ENCODE data around the gene IL11.
"Not testable (repeated sequence)": the region's sequence is repeated elsewhere in the genome, so short reads cannot be mapped to it uniquely, and the experiment has no call there.

The IL11 gene

DNA sequence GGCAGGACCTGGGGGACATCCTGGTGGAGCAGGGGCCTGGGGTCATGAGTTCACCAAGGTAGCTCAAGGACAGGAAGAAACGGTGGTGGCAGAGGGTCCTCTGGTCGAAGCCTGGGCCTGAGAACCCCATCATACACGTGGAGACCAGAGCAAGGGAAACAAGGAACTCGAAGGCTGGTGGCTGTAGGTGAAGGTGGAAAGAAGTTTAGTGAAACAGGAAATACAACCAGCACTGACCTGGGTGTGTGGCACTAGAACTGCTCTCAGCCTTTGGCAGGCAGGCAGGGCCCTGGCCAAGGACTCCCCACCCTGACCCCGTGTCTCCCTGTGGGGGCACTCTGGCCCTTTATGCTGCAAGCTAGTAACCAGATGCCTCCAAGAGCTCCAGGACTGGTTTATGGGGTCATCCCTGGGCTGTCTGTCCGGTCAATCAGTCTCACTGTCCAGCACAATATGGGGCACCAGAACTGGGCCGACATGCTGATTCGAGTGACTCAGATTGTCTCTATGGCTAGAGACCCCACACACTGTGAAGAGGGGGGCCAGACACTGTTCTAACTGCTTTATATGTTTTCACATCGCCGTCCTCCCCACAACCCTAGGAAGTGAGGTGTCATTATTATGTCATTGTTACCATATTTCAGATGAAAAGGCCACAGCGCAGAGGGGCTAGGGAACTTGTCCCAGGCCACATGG is 19.5 kb downstream of the IL11 start:
- no peak for DNase-seq (ENCODE audit: low spot score)

DNA sequence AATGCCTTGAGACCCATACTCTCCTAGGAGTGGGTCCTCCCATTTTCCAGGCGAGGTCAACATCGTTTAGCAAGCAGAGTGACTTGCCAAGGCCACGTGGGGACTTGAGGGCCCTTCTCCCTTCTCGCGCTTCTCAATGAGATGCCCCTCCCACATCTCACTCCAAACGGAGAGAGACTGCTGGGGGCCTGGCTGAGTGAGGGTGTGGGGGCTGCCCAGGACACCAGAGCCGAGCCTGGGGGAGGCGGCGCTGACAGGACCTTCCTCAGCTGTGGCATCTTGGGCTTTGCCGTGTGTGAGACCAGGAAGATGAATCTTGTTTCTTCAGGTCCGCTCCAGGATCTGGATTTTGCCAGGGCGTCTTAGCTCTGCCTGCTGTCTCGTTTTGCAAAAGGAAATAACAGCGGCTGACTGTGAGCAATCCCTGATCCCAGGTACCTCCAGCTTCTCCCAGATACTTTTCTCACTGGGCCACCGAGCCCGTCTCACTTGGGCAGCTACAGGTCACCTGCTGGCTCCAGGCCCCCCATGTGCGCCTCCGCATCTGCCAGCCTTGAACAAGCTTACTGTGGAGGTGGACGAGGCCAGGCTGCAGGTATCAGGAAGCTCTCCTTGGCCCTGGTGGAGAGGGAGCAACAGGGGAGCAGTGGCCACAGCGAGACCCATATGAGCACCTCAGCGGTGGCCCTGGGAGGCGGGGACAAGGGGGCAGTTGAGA is 21.8 kb downstream of the IL11 start:
- DNase-seq (ENCODE audit: low spot score), result no peak

DNA sequence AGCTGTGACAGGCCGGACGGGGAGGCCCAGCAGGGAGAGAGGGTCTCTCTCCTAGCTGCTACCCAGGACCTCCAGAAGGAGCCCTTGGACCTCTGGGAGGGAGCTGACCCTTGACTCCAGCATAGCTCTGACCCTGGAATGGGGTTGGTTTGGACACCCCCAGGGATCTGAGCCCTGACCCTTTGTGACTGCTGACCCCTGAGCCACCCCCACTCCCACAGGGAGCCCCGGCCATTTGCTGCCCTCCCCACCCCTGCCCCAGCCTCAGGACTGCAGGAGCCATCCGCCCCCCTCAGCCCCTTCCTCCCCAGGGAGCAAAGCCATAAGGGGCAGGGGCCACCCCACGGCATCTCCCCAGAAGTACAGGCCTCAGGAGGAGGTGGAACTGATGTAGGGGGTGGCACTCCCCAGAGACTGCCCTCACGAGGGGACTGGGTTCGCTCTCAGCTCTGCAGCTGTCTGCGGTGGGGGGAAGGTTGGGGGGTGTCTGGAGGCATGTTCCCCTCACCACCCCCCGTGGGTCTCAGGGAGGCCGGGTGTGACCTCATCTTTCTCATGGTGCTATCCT is 22.7 kb downstream of the IL11 start:
- no peak for DNase-seq (ENCODE audit: low spot score)

DNA sequence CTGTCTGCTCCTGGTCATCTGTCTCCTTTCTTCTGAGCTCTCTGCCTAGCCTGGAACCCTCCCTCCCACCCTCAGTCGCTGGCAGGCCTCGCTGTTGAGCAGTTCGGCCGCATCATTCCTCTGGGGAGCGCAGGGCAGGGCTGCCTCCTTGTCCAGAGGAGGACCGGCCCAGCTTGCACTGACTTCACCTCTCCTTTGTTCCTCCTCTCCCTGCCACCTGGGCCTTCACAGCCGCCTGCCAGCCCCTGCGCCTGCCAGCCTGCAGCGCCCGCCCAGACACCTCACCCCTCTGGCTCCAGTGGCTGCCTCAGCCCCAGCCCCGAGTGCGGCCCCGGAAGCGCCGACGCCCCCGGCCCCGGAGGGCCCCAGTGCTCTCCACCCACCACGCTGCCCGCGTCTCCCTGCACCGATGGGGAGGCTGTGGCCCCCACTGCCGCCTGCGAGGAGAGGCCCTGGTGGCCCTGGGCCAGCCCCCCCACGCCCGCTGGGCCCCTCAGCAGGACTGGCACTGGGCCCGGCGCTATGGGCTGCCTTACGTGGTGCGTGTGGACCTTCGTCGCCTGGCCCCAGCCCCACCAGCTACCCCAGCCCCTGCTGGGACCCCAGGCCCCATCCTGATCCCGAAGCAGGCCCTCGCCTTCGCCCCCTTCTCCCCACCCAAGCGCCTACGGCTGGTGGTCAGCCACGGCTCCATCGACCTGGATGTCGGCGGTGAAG is 23.4 kb downstream of the IL11 start:
- DNase-seq (ENCODE audit: low spot score), result no peak

DNA sequence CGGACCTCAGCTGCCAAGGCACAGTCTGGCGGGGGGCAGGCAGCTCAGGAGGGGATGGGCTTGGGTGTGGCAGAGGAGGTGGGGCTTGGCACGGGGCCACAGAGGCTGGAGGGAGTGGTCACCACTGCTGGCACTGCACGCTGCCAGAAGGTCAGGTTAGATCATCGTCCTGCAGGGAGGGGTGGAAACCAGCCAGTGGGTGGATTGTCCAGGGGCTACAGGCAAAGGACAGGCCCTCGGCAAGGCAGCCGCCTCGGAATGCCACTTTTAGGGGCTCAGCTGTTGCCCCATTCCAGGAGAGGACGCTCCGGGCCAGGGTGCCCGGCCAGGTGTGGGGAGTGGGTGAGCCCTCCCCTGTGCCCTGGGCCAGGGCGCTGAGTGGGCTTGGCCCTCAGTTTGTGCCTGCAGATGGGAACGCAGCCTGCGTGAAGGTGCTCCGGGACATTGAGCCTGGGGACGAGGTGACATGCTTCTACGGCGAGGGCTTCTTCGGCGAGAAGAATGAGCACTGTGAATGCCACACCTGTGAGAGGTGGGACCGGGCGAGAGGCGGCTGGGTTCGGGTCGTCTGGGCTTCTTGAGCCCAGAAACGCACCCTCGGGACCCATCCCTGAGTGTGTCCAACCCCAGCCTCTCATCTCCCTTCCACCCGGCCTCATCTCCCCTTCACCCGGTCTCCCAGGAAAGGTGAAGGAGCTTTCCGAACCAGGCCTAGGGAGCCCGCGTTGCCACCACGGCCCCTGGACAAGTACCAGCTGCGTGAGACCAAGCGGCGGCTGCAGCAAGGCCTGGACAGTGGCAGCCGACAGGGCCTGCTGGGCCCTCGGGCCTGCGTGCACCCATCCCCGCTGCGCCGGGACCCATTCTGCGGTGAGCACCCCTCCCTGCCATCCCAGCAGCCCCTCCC is 24.2 kb downstream of the IL11 start:
- no peak for DNase-seq (ENCODE audit: low spot score)

DNA sequence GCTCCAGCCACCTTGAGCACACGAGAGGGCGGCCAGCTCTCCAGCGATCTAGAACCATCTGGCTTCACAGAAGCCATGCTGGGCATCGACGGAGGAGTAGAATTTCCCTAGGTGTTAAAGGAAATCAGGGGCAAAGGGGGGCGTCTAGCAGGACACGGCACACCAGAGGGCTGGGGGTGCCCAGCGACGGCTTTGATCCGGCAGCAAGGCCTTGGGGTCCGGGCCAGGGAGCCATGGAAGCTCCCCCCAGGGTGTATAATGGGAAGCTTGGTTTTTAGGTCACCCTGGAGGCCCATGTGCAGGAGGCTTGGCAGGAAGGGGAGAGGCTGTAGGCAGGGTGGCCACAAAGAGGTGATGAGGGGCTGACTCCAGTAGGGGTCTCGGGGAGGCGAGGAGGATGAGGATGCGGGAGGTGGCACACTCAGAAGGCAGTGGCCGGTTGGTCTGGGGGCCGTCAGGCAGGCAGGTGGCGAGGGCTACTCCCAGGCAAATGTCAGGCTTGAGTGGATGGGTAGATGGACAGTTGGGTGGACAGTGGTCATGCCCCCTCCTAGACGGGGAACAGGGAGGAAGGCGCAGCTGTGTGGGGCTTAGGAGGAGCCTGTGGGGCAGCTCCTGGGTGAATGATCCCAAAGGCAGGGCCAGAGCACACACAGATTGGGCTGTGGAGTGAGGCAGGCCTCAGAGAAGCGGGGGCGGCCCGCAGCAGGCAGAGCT is 25.0 kb downstream of the IL11 start:
- no peak for DNase-seq (ENCODE audit: low spot score)

DNA sequence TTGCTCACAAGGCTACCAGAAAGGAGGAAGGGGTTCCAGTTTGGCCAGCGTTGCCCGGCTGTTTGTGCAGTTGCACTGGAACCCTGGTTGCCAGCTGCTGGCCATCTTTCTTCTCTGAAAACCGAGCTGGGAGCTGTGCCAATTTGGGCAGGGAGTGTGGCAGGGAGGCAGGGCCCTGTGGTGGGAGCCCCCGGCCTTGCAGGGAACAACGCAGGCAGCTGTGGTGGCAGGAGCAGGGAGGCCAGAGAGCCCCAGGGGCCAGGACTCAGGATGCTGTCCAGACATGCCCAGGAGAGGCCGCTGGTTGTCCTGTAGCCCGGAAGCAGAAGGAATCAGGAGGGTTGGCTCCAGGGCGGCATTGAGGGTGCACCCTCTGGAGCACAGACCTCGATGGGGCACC is 25.8 kb downstream of the IL11 start:
- no peak for DNase-seq (ENCODE audit: low spot score)

DNA sequence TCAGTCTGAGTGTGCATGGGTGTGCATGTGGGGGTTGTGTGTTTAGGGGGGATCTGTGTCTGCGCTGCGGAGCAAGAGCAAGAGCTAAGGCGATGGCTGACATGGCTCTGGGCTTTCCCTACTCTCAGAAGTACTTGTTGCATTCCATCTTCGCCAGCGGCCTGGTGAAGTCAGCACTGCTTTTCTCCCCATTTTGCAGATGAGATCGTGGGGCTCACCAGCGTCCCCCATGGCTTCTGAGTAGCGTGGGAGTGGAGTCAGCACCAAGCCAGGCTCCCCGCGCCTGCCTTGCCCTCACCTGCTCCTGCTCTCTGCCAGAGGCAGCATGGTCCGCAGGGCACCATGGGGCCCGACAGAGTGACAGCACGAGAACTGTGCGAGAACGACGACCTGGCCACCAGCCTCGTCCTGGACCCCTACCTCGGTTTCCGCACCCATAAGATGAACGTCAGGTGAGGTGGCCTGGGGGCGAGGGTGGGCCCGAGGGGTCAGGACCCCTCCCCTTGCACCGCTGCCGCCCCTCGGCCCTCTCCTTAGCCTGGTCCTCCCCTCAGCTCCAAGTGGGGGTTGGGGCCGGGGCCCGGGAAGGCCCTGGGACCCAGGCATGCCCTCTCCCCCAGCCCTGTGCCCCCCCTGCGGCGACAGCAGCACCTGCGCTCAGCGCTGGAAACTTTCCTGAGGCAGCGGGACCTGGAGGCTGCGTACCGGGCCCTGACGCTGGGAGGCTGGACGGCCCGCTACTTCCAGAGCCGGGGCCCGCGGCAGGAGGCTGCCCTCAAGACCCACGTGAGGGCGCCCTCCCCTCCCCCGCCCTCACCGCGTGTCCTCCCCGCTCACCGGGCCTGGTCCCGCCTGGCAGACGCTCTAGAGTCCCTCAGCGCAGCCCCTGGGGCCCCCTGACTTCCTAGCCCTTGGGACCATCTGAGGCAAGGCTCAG is 28.4 kb downstream of the IL11 start:
- DNase-seq (ENCODE audit: low spot score), result no peak

DNA sequence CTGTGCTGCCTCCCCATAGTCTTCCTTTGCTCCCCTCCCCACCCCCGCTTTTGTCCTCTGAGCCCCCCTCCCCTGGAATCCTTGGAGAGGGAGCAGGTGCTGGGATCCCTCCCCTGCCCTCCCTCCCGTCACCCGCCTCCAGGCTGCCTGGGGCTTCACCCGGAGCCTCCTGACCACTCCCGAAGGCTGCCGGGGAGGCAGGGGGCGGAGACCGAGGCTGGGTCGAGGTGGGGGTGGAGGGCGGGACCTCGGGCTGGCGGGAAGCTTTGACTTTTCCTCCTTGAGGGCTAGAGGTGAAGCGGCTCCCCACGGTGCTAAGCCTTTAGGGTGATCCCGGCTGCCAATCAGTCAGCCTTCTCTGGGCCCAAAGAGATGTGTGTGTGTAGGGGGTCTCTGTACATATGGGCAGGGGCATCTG is 29.1 kb downstream of the IL11 start:
- peak; percentile 91 for DNase-seq (ENCODE audit: low spot score)

DNA sequence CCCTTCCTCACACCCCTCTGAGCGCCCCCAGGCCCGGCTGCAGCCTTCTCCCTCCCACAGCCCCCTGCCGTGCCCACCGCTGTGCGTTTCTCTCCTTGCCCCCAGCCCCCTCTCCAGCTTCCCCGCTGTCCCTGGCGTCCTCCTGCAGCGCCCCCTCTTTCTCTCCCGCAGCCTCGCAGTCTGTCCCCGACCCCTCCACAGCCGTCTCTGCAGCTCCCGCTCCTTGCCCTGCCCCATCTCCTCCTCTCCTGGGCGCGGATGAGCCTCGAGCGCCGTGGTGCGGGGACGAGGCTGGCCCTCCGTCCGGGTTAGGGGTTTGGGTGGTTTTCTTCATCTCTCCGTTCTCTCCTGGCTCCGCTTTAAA is 29.5 kb downstream of the IL11 start:
- DNase-seq (ENCODE audit: low spot score), result peak; percentile 69

DNA sequence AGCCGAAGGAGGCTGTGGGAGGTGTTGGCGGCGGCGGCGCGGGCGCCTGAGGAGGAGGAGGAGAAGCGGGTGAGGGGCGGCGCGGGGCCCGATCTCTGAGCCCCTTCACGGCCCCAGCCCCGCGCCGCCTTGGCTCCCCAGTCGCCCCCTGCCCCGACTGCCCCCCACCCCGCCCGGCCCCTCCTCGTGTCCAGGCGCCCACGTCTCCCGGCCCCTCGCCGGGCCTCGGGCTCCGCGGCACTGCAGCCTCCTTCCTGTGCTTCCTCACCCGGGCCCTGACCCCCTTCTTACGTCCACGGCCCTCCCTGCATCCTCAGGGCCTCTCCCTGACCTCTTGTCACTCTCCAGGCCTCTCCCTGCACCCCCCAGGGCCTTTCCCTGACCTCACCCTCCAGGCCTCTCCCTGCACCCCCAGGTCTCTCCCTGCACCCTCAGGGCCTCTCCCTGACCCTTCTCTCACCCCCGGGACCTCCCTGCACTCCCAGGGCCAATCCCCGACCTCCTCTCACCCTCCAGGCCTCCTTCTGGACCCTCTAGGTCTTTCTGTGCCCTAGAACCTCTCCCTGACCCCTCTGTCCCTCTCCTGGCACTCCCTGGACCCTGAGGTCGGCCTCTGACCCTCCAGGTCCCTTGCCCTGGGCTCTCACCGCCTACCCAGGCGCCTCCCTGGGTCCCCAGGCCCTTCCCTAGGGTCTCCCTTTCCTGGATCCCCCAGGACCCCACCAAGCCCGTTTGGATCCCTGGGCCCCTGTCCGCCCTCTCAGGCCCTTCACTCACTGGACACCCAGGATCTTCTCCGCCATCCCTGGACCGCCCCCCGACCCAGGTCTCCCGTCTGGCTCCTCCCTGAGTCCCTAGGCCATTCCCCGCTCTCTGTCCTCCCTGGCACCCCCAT is 30.1 kb downstream of the IL11 start:
- no peak for DNase-seq (ENCODE audit: low spot score)

DNA sequence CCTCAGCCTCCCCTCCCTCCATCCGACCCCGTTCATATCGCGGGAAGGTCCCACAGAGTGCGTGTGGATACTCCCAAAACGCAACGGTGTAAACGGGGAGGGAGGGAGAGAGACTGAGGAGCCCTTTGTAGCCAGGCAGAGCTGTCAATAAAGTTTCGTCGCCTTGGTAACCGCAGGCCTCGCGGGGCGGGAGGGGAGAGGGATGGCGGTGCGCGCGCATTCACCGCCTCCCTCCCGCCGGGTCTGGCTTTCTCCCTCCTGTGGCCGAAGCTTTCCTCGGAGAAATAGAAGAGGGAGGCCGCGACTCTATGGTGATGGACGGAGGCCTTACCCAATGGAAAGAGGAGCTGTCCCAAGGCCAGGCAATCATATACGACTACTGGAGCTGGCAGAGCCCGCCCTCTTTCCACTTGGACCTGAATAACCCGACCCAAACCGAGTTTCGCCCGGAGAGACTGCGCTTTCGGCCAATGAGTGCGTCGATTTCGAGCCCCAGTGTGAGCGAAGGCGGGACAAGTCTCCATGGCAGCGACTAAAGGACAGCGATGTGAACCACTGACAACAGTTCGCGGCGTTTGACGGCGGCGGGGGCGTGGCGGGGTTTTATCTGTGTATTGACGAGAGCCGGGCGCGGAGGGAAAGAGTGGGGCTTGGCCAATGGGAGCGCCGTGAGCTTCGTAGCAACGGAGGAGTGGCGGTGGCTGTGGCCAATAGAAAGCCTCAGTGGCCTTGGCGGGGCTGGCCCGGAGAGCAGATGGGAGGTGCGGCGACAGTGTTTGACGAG is 31.0 kb downstream of the IL11 start, which contains the start of gene KMT5C:
TSS of gene KMT5C (plus strand) at position 772 of the 784 bp plus-strand sequence. CDS start 2,061 bp downstream, outside the sequence.
- peak; percentile 98 for DNase-seq (ENCODE audit: low spot score)

DNA sequence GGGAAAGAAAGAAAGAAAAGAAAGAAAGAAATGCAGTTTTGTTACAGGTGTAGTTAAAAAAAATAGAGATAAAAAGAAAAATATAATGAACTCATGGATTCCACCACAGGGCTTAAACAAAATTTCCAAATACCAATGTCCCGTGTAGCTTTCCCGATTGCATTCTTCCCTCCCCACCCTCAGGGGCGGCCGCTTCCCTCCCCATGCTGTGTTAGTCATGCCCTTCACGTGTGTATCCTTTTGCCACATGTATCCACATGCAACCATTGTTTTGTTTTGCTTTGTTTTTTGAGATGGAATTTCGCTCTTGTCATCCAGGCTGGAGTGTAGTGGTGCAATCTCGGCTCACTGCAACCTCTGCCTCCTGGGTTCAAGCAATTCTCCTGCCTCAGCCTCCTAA is 34.2 kb downstream of the IL11 start:
- DNase-seq (ENCODE audit: low spot score), result no peak

DNA sequence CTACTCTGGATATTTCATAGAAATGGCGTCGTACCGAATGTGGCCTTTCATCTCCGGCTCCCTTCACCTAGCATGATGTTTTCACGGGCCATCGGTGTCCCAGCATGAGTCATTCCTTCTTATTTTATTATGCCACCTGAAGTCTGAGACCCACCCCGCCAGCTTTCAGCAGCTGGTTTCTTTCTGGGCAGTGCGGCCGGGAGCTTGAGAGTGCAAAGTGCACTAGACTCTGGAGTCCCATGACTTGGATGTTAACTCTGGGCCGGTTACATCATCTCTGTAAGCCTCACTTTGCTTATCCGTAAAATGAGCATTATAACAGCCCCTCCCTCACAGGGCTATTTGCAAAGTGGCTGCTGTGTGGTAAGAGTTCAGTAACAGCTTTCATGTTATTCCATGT is 36.4 kb downstream of the IL11 start:
- no peak for DNase-seq (ENCODE audit: low spot score)

DNA sequence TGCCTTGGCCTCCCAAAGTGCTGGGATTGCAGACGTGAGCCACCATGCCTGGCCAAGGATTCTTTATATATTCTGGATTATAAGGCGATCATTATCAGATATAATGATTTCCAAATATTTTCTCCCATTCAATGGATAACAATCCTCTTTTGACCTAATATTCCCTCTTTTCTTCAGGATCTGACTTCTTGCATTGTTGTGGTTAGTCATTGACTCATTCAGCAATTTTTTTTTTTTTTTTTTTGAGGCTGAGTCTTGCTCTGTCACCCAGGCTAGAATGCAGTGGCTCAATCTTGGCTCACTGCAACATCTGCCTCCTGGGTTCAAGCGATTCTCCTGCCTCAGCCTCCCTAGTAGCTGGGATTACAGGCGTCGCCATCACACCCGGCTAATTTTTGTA is 40.5 kb downstream of the IL11 start:
- DNase-seq (ENCODE audit: low spot score), result not testable (repeated sequence)

DNA sequence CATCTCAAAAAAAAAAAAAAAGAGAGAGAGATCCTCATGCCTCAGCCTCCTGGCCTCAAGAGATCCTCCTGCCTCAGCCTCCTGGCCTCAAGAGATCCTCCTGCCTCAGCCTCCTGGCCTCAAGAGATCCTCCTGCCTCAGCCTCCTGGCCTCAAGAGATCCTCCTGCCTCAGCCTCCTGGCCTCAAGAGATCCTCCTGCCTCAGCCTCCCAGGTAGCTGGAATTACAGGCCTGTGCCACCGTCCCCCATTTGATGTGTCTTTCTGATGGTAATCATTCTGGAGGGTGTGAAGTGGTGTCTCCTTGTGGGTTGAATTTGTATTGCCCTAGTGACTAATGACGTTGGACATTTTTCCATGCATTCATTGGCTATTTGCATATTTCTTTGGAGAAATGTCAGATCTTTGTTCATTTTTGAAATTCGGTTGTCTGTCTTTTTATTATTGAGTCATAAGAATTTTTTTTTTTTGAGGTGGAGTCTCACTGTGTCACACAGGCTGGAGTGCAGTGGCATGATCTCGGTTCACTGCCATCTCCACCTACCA is 41.4 kb downstream of the IL11 start:
- DNase-seq (ENCODE audit: low spot score), result not testable (repeated sequence)

DNA sequence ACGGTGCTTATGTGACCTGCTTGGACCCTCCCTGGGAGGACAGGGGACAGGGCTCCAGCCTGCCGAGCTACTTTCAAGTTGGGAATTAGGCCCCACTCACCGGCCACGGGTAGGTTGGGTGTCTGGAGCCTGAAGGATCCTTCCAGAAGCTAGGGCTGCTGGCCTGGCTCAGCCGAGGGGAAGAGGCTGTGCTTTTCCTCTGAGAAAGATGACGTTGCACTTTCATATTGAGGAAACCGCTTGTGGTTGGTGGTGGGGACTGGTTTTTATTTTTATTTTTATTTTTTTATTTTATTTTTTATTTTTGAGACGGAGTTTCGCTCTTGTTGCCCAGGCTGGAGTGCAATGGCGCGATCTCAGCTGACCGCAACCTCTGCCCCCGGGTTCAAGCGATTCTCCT is 45.1 kb downstream of the IL11 start, which contains the start of gene TMEM150B:
TSS of gene TMEM150B (minus strand) at position 170 of the 400 bp plus-strand sequence. CDS start 4,305 bp downstream, outside the sequence.
- no peak for DNase-seq (ENCODE audit: low spot score)

DNA sequence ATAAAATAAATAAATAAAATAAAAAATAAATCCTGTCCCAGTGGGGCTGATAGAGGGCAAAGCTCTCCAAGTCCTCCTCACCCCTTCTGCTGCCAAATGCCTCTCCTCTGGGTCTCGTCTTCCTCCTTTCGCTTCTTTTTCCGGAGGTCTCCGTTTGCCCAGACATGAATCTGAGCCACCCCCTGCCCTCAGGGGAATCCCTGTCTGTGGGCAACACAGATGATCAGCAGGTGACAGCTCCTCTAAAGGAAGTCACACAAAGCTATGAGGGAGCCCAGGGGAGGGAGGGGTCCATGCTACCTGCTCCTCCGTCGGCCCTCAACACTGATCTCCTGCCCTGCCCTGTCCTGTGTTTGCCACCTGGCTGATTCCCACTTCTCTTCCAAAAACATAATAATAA is 45.6 kb downstream of the IL11 start:
- no peak for DNase-seq (ENCODE audit: low spot score)
